GM18502 (cell line): ENCODE data around the gene ABHD12.
A peak's percentile ranks its signal among the peaks of the same experiment; 100 is the strongest.
"Not testable (repeated sequence)": the region's sequence is repeated elsewhere in the genome, so short reads cannot be mapped to it uniquely, and the experiment has no call there.

Experiments
- ATAC-seq: cut with Tn5 transposase; IDR thresholded peaks from one replicate; pipeline ENCODE4 v1.9.1; 2021; ENCODE audit warnings: mild to moderate bottlenecking; ENCODE audit not compliant: unreplicated experiment, poor library complexity

ABHD12 gene

GRCh38 chr20:25390538-25391528 is at the start of gene ABHD12:
TSS of gene ABHD12 (minus strand) at chr20:25390835. CDS start at chr20:25390703, 132 bp downstream.
- peak; percentile 92 for ATAC-seq

DNA sequence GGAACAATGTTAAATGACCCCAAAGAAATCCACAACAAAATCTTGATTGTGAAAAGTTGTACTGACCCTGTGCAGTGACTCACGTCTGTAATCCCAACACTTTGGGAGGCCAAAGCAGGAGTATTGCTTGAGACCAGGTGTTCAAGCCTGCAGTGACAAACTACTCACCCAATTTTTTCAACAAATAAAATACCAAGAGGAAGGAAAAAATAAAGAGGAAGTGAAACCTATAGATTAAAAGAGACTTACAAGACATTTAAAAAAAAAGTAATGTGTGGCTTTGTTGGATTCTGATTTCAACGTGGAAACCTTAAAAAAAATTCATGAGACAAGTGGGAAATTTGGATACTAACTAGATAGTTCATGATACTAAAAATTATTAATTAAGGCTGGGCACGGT is 48.7 kb upstream of the ABHD12 start:
- ATAC-seq = peak; percentile 73

DNA sequence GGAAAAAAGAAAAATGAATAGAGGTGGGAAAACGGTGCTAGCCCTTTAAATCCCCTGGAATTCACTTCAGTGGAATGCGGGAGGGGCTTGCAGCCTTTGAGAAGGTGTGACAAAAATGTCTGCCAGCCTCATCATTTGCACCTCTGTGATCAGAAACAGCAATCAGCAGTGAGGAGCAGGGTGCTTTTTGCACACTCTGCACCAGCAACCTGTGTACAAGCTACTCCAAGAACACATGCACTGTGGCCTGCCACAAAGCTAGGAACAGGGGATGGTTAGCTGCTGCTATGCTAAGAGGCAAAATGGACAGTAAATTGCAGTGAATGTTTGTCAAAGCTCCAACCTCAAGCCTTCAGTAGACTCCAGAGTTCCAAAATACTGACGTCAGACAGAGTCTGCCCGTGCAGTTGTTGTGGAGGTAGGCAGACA is 46.5 kb upstream of the ABHD12 start:
- no peak for ATAC-seq

DNA sequence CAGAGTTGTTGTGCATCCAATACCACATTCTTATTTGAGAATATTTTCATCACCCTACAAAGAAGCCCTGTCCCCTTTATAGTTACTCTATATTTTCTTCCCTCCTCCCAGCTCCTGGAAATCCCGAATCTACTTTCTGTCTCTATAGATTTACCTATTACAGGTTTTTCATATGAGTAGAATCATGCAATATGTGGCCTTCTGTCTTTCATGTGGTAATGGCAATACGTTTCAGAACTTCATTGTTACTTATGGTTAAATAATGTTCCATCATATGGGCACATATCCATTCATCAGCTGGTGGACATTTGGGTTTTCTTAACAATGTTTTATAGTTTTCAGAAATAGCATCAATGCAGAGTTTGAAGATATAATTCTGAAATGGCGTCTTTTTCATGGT is 33.9 kb upstream of the ABHD12 start:
- no peak for ATAC-seq

DNA sequence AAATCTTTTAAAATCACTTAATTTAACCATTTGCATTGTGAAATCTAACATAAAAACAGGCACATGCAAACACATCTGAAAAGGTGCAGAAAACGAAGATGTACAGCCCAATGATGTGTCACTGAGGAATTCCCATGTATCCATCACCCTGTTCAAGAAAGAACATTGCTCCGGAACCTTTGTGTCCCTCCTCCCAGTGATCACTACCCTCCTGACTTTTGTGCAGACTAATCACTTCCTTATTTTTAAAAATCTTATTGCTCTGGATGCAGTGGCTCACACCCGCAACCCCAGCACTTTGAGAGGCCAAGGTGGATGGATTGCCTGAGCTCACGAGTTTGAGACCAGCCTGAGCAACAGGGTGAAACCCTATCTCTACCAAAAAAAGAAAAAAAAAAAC is 31.4 kb upstream of the ABHD12 start:
- ATAC-seq = no peak

DNA sequence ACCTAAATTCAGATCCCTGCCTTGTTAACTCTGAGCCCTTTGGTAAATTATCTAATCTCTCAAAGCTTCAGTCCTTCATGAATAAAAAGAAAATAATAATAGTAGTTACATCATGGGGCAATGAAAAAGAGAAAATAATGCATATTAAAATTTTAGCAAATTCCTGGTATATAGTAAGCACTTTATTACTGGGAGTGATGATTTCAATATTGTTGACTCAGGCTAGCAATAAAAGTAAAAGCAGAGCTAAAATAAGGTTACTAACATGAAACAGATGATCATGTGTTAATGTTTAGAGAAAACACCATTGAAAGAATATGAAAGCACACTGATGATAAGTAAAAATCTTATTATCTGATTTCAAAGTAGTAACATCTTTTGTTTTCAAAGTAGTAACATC is 30.5 kb upstream of the ABHD12 start:
- ATAC-seq = no peak

GRCh38 chr20:25418776-25419175 is 28.1 kb upstream of the ABHD12 start:
- no peak for ATAC-seq

- no peak for ATAC-seq
These were observed 18.3 kb upstream of the ABHD12 start for GRCh38 chr20:25408890-25409289.

GRCh38 chr20:25408170-25408547 is 17.5 kb upstream of the ABHD12 start:
- ATAC-seq = no peak

DNA sequence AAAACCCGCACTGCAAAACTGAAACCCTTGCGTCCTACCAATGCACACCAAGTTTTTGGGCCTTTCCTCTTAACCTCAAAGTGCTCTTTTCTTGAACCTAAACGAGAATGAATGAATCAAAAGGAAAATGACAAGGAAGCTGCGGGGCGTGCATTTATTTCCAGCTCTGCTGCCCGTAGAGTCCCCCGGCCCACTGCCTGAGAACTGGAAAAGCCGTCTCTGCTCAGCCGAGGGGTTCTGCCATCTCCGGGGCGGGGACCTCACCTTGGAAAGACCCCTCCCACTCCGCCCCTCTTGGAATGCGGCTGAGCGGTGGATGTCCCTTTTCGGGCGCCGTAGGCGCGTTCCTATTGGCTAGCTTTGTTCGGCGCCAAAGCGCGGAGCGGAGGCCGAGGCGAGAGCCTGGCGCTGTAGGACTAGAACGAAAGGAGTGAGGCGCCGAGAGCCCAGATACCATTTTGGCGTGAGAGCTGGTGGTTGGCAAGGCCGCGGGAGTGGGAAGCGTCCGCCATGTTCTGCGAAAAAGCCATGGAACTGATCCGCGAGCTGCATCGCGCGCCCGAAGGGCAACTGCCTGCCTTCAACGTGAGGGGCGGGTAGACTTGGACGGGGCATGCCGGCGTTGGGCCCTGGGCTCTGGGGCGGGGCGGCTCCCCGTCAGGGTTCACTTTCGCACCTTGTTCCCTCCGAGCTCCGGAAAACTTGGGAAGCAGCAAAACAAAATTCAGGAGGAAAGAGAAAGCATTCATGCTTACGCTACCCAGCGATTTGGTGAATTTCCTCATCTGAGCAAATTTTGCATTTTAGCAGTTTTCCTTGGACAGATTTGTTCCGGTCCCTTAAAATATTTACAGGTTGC is 16.9 kb upstream of the ABHD12 start, which contains the start of gene GINS1:
Gene GINS1, plus strand, starts transcription at position 363 of the 859 bp plus-strand sequence. Its CDS starts 148 bp downstream, at position 511.
- ATAC-seq = peak; percentile 92

DNA sequence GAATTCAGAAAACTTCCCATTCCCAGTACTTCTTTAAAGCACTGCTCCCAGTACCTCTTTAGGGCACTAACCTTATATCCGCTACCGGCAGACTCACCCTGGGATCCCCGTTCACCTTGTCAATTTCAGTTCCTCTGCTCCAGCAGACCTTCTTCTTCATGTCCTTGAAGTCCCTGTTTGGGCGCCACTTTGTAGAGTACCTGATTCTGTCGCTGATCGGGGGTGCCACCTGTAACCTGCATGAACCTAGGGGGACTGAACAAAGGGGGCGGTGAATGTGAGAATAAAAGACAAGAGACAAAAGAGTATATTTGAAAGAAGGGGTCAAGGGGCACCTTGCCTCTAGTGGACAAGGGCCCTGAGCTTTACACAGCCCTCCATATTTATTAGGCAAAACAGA is 11.9 kb upstream of the ABHD12 start:
- no peak for ATAC-seq

DNA sequence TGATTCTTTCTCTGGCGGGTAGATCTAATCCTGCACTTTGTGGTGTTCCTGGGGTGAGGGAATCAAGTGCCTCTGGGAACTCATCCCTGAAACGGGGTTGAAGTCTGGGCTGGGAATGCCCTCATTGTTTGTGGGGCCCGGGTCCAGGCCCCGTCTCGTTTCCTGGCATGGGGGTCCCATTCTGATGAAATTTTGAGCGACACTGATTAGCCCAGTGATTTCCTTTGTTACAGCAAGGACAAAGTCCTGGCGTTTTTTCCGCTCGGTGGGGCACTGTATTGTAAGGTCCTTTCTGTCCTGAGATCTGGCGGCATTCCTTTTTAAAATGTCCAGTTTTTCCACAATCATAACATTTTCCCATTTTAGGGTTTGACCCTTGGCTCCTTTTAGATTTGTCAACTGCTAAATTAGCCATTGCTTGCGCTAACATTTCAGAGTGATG is 9.7 kb upstream of the ABHD12 start:
- ATAC-seq = not testable (repeated sequence)

DNA sequence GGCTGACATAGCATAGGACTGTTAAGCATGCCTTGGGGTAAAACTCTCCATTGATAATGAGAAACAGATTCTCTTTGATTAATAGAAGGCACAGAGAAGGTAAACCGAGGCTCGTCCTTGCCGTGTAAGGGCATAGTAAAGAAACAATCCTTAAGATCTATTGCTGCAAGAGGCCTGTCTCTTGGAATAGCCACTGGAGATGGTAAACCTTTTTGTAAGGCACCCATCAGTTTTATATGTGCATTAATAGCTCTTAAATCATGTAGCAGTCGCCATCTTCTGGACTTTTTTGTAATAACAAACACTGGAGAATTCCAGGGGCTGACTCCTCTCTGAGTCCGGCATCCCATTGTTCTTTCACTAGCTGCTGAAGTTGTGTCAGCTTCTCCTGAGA is 8.4 kb upstream of the ABHD12 start:
- ATAC-seq = peak; percentile 75

- ATAC-seq = no peak
These were observed 7.9 kb upstream of the ABHD12 start for GRCh38 chr20:25398376-25399036.

DNA sequence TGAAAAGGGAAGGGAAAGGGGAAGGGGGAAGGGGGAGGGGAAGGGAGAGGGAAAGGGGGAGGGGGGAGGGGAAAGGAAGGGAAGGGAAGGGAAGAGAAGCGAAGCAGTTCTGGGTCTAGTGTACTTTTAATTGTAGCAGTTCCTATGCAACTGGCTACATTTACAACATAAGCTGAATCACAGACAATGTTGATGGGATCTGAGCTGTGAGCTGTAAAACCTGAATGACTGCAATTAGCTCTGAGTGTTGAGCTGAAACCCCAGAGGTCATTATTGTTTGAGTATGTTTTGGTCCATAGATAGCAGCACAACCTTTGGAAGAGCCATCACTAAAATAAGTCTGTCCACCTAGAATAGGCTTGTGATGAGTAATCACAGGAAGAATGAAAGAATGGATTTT is 7.2 kb upstream of the ABHD12 start:
- no peak for ATAC-seq

- no peak for ATAC-seq
These were observed 6.5 kb upstream of the ABHD12 start for GRCh38 chr20:25397096-25397495.

GRCh38 chr20:25394996-25395395 is 4.4 kb upstream of the ABHD12 start:
- ATAC-seq = no peak

- ATAC-seq = no peak
These were observed 3.6 kb upstream of the ABHD12 start for GRCh38 chr20:25394276-25394675.

DNA sequence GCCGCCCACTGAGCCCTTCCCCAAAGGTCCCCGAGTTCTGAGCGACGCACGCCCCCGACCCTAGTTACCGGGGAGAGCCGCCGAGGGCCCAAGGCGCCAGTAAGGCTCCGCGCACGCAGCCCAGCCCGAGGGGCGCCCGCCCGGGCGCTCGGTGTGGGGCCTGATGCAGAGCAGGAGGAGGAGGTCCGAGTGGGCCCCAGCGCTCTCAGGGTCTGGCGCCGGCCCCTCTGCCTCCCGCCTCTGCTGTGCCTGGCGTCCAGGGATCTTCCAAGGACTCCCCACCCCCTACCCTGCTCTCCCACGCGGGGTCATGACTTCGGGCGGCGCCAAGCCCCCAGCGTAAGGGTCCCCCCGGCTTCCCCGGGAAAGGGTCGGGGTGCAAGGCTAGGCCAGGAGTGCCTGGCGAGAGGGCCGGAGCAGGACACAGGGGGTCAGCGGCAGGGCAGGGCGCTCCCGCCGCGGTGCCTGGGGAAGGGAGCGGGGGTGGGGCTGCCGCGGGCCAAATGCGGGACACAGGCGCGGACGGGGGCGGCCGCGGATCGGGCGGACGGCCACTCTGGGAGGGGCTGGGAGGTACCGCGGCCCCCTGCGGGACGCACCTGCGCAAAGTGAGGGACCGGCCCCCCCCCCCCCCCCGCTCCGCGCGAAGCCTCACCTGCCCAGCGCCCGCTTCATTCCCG is 637 bp downstream of the ABHD12 start:
- peak; percentile 37 for ATAC-seq

DNA sequence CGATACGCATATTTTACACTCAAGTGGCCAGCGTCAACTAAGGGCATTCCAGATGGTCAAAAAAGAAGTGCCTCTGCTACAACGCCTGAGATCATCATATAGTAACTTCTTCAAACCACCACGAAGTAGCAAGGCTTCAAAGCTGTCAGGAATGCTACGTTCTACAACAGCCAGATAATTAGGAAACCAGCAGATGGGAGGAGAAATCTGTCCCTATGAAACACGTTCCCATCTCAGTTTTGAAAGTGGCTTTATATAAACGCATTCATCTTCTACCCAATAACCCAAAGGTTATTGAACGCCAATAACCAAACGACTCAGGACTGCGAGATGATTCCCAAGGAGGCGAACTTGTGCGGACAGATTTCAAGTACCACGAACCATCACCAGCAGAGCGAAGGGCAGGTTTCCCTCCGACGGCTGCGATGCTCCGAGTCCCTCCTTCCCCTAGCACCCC is 1.2 kb downstream of the ABHD12 start:
- ATAC-seq = no peak
